ENCODE data around the gene IKBKE. TPM values are rescaled to one million over a fixed set of nuclear protein-coding genes. Genes with fewer than 3 reads are reported as not detected.

Gene IKBKE
- polyA plus RNA-seq, 1 donor from 2014 or later: not detected

DNA sequence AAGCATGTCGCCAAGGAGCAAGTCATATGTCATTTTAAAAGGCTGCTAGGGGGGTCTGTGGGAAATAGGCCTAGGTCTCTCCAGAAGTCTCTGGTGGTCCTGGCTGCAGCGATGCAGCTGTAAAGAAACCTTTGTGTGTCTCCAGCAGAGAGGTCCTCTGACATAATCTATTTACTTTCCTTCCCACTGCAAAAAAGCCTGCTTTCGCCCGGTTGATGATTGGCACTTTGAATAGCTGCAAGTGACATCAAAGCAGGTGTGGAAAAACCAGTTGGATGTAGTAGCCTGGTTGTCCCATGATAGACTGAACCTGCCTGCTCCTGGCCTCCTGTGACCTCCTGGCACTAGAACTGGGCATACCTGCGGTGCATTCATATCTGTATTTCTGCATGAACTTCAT lies 50.9 kb downstream of the IKBKE start:
- H3K27ac ChIP-seq (ENCODE audit: low read length): no peak overlapping the region
- no peaks in the 10 kb centered on the region for H3K36me3 ChIP-seq (ENCODE audit: insufficient read depth, low read length)
- H3K79me2 ChIP-seq (replicated peaks; ENCODE audit: insufficient read depth, low read length): no peaks in the 10 kb centered on the region
- H3K9me3 ChIP-seq (ENCODE audit: low read length): no peaks in the 10 kb centered on the region
- H4K20me1 ChIP-seq (ENCODE audit: insufficient read depth): no peaks in the 10 kb centered on the region
- no peaks in the 10 kb centered on the region for H3F3A ChIP-seq (ENCODE audit: insufficient read depth, low read length, poor library complexity, severe bottlenecking)
- TF ChIP-seq TAF1 (IDR thresholded peaks at IDR 0.05; ENCODE audit: low read depth) (no peak), MXI1 (conservative IDR thresholded peaks at IDR 0.05; ENCODE audit: poor library complexity, severe bottlenecking) (no peak), POLR2AphosphoS5 (IDR thresholded peaks at IDR 0.05) (no peak), EZH2 (IDR thresholded peaks at IDR 0.05; ENCODE audit: borderline replicate concordance, insufficient read depth, low read length, poor library complexity, severe bottlenecking) (no peak), EP300 (conservative IDR thresholded peaks at IDR 0.05; ENCODE audit: poor library complexity, severe bottlenecking) (no peak), RAD21 (conservative IDR thresholded peaks at IDR 0.05) (no peak), SMC3 (conservative IDR thresholded peaks at IDR 0.05; ENCODE audit: poor library complexity) (no peak)
- TF ChIP-seq, protein P1, sequence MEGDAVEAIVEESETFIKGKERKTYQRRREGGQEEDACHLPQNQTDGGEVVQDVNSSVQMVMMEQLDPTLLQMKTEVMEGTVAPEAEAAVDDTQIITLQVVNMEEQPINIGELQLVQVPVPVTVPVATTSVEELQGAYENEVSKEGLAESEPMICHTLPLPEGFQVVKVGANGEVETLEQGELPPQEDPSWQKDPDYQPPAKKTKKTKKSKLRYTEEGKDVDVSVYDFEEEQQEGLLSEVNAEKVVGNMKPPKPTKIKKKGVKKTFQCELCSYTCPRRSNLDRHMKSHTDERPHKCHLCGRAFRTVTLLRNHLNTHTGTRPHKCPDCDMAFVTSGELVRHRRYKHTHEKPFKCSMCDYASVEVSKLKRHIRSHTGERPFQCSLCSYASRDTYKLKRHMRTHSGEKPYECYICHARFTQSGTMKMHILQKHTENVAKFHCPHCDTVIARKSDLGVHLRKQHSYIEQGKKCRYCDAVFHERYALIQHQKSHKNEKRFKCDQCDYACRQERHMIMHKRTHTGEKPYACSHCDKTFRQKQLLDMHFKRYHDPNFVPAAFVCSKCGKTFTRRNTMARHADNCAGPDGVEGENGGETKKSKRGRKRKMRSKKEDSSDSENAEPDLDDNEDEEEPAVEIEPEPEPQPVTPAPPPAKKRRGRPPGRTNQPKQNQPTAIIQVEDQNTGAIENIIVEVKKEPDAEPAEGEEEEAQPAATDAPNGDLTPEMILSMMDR (IDR thresholded peaks at IDR 0.05; ENCODE audit: poor library complexity, severe bottlenecking): no peak
- TF ChIP-seq, protein P2, sequence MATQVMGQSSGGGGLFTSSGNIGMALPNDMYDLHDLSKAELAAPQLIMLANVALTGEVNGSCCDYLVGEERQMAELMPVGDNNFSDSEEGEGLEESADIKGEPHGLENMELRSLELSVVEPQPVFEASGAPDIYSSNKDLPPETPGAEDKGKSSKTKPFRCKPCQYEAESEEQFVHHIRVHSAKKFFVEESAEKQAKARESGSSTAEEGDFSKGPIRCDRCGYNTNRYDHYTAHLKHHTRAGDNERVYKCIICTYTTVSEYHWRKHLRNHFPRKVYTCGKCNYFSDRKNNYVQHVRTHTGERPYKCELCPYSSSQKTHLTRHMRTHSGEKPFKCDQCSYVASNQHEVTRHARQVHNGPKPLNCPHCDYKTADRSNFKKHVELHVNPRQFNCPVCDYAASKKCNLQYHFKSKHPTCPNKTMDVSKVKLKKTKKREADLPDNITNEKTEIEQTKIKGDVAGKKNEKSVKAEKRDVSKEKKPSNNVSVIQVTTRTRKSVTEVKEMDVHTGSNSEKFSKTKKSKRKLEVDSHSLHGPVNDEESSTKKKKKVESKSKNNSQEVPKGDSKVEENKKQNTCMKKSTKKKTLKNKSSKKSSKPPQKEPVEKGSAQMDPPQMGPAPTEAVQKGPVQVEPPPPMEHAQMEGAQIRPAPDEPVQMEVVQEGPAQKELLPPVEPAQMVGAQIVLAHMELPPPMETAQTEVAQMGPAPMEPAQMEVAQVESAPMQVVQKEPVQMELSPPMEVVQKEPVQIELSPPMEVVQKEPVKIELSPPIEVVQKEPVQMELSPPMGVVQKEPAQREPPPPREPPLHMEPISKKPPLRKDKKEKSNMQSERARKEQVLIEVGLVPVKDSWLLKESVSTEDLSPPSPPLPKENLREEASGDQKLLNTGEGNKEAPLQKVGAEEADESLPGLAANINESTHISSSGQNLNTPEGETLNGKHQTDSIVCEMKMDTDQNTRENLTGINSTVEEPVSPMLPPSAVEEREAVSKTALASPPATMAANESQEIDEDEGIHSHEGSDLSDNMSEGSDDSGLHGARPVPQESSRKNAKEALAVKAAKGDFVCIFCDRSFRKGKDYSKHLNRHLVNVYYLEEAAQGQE (IDR thresholded peaks at IDR 0.05; ENCODE audit: borderline replicate concordance): no peak
- no peak overlapping the region for H3K9ac ChIP-seq (ENCODE audit: low read length)
- H3K27me3 ChIP-seq (ENCODE audit: insufficient read depth, low read depth, low read length): no peaks in the 10 kb centered on the region
- H3K4me2 ChIP-seq (ENCODE audit: low read length): no peak overlapping the region
- H3K4me3 ChIP-seq (ENCODE audit: low read length): no peak overlapping the region
- H2AFZ ChIP-seq (ENCODE audit: low read depth, low read length): no peak overlapping the region
- H3K9me2 ChIP-seq (ENCODE audit: insufficient read depth, low read length): no peaks in the 10 kb centered on the region

GRCh38 chr1:206521694-206522402 lies 51.6 kb downstream of the IKBKE start:
- no peak overlapping the region for H2AFZ ChIP-seq (ENCODE audit: low read depth, low read length)

More at GRCh38 chr1:206521694-206522402, 51.6 kb downstream of the IKBKE start:
- no peak overlapping the region for H3K9ac ChIP-seq (ENCODE audit: low read length)
- no peak overlapping the region for H3K4me2 ChIP-seq (ENCODE audit: low read length)
- no peak overlapping the region for H3K27ac ChIP-seq (ENCODE audit: low read length)
- no peaks in the 10 kb centered on the region for H3K79me2 ChIP-seq (replicated peaks; ENCODE audit: insufficient read depth, low read length)
- no peaks in the 10 kb centered on the region for H3K27me3 ChIP-seq (ENCODE audit: insufficient read depth, low read depth, low read length)
- no peaks in the 10 kb centered on the region for H3K9me3 ChIP-seq (ENCODE audit: low read length)
- H4K20me1 ChIP-seq (ENCODE audit: insufficient read depth): no peaks in the 10 kb centered on the region
- TF ChIP-seq POLR2AphosphoS5 (IDR thresholded peaks at IDR 0.05) (no peak), TAF1 (IDR thresholded peaks at IDR 0.05; ENCODE audit: low read depth) (no peak), SMC3 (conservative IDR thresholded peaks at IDR 0.05; ENCODE audit: poor library complexity) (no peak), EP300 (conservative IDR thresholded peaks at IDR 0.05; ENCODE audit: poor library complexity, severe bottlenecking) (no peak), RAD21 (conservative IDR thresholded peaks at IDR 0.05) (no peak), MXI1 (conservative IDR thresholded peaks at IDR 0.05; ENCODE audit: poor library complexity, severe bottlenecking) (no peak), EZH2 (IDR thresholded peaks at IDR 0.05; ENCODE audit: borderline replicate concordance, insufficient read depth, low read length, poor library complexity, severe bottlenecking) (no peak)
- TF ChIP-seq, protein P1 (IDR thresholded peaks at IDR 0.05; ENCODE audit: poor library complexity, severe bottlenecking): no peak
- TF ChIP-seq, protein P2 (IDR thresholded peaks at IDR 0.05; ENCODE audit: borderline replicate concordance): no peak
- no peaks in the 10 kb centered on the region for H3F3A ChIP-seq (ENCODE audit: insufficient read depth, low read length, poor library complexity, severe bottlenecking)
- no peak overlapping the region for H3K4me3 ChIP-seq (ENCODE audit: low read length)
- H3K9me2 ChIP-seq (ENCODE audit: insufficient read depth, low read length): no peaks in the 10 kb centered on the region
- H3K36me3 ChIP-seq (ENCODE audit: insufficient read depth, low read length): no peaks in the 10 kb centered on the region
